Smooth muscle cell of the brain vasculature (primary cell): ENCODE data around the gene FOXE3.

Experiments used
- DNase-seq: peaks from one replicate; pipeline ENCODE4 v3.0.0-alpha.2; 2012; ENCODE audit warnings: low read depth, low spot score

Gene FOXE3

GRCh38 chr1:47405697-47406096, 10.4 kb upstream of the FOXE3 start:
- DNase-seq: no peak

GRCh38 chr1:47406966-47407365, 9.1 kb upstream of the FOXE3 start:
- DNase-seq: no peak

GRCh38 chr1:47407481-47407880, 8.6 kb upstream of the FOXE3 start:
- DNase-seq: no peak

- DNase-seq: no peak
Observed at GRCh38 chr1:47409311-47410067, 6.6 kb upstream of the FOXE3 start.

- DNase-seq: no peak
Observed at GRCh38 chr1:47410068-47410455, 6.0 kb upstream of the FOXE3 start.

- no peak for DNase-seq
Observed at GRCh38 chr1:47411436-47411835, 4.6 kb upstream of the FOXE3 start.

- no peak for DNase-seq
Observed at GRCh38 chr1:47412437-47412836, 3.6 kb upstream of the FOXE3 start.

GRCh38 chr1:47416319-47417169, 459 bp downstream of the FOXE3 start:
- DNase-seq: no peak

GRCh38 chr1:47417170-47418044, 1.3 kb downstream of the FOXE3 start:
- no peak for DNase-seq

GRCh38 chr1:47418122-47418521, 2.0 kb downstream of the FOXE3 start:
- no peak for DNase-seq

GRCh38 chr1:47418681-47419325, 2.7 kb downstream of the FOXE3 start:
- no peak for DNase-seq

GRCh38 chr1:47420547-47420946, 4.5 kb downstream of the FOXE3 start:
- no peak for DNase-seq

GRCh38 chr1:47423872-47424271, 7.8 kb downstream of the FOXE3 start:
- DNase-seq: no peak

- DNase-seq: no peak
Observed at GRCh38 chr1:47424336-47424982, 8.4 kb downstream of the FOXE3 start.

- no peak for DNase-seq
Observed at GRCh38 chr1:47431534-47431933, 15.4 kb downstream of the FOXE3 start.

- peak; percentile 69 for DNase-seq
Observed at GRCh38 chr1:47432071-47433036, 16.3 kb downstream of the FOXE3 start.

- DNase-seq: no peak
Observed at GRCh38 chr1:47433037-47433421, 16.9 kb downstream of the FOXE3 start.

- DNase-seq: no peak
Observed at GRCh38 chr1:47433477-47434050, 17.5 kb downstream of the FOXE3 start.

- no peak for DNase-seq
Observed at GRCh38 chr1:47434051-47434842, 18.2 kb downstream of the FOXE3 start.
